ENCODE measurements around the gene GAB1. TPM values are rescaled to one million over a fixed set of nuclear protein-coding genes. Genes with fewer than 3 reads are reported as not detected.

Gene GAB1
- total and polyA plus RNA-seq, 2 of the 8 experiments (the other 6 are each of a cell fraction or from before 2014, with no cell fraction given): 6.8 to 21.3 TPM

DNA sequence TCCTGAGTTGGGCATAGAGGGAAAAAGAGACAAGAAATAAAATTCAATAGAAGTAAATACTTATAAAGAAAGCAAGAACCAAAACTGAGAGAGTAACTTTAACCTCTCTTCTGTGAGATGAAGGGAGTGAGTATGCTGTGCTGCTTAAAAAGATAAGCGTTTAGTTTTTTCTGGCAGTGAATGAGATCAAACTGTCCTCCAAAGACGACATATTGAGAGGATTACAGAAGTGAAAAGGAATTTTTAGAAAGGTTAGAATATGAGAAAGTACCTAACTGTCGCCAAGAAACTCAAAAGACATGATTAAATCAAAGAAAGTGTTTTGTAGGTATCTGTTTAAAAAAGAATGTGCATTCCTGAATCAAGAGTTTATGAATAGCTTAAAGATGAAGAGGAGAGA, 16.0 kb downstream of the GAB1 start (continued):
- TF ChIP-seq, protein P1, sequence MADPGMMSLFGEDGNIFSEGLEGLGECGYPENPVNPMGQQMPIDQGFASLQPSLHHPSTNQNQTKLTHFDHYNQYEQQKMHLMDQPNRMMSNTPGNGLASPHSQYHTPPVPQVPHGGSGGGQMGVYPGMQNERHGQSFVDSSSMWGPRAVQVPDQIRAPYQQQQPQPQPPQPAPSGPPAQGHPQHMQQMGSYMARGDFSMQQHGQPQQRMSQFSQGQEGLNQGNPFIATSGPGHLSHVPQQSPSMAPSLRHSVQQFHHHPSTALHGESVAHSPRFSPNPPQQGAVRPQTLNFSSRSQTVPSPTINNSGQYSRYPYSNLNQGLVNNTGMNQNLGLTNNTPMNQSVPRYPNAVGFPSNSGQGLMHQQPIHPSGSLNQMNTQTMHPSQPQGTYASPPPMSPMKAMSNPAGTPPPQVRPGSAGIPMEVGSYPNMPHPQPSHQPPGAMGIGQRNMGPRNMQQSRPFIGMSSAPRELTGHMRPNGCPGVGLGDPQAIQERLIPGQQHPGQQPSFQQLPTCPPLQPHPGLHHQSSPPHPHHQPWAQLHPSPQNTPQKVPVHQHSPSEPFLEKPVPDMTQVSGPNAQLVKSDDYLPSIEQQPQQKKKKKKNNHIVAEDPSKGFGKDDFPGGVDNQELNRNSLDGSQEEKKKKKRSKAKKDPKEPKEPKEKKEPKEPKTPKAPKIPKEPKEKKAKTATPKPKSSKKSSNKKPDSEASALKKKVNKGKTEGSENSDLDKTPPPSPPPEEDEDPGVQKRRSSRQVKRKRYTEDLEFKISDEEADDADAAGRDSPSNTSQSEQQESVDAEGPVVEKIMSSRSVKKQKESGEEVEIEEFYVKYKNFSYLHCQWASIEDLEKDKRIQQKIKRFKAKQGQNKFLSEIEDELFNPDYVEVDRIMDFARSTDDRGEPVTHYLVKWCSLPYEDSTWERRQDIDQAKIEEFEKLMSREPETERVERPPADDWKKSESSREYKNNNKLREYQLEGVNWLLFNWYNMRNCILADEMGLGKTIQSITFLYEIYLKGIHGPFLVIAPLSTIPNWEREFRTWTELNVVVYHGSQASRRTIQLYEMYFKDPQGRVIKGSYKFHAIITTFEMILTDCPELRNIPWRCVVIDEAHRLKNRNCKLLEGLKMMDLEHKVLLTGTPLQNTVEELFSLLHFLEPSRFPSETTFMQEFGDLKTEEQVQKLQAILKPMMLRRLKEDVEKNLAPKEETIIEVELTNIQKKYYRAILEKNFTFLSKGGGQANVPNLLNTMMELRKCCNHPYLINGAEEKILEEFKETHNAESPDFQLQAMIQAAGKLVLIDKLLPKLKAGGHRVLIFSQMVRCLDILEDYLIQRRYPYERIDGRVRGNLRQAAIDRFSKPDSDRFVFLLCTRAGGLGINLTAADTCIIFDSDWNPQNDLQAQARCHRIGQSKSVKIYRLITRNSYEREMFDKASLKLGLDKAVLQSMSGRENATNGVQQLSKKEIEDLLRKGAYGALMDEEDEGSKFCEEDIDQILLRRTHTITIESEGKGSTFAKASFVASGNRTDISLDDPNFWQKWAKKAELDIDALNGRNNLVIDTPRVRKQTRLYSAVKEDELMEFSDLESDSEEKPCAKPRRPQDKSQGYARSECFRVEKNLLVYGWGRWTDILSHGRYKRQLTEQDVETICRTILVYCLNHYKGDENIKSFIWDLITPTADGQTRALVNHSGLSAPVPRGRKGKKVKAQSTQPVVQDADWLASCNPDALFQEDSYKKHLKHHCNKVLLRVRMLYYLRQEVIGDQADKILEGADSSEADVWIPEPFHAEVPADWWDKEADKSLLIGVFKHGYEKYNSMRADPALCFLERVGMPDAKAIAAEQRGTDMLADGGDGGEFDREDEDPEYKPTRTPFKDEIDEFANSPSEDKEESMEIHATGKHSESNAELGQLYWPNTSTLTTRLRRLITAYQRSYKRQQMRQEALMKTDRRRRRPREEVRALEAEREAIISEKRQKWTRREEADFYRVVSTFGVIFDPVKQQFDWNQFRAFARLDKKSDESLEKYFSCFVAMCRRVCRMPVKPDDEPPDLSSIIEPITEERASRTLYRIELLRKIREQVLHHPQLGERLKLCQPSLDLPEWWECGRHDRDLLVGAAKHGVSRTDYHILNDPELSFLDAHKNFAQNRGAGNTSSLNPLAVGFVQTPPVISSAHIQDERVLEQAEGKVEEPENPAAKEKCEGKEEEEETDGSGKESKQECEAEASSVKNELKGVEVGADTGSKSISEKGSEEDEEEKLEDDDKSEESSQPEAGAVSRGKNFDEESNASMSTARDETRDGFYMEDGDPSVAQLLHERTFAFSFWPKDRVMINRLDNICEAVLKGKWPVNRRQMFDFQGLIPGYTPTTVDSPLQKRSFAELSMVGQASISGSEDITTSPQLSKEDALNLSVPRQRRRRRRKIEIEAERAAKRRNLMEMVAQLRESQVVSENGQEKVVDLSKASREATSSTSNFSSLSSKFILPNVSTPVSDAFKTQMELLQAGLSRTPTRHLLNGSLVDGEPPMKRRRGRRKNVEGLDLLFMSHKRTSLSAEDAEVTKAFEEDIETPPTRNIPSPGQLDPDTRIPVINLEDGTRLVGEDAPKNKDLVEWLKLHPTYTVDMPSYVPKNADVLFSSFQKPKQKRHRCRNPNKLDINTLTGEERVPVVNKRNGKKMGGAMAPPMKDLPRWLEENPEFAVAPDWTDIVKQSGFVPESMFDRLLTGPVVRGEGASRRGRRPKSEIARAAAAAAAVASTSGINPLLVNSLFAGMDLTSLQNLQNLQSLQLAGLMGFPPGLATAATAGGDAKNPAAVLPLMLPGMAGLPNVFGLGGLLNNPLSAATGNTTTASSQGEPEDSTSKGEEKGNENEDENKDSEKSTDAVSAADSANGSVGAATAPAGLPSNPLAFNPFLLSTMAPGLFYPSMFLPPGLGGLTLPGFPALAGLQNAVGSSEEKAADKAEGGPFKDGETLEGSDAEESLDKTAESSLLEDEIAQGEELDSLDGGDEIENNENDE (IDR thresholded peaks at IDR 0.05; ENCODE audit: insufficient replicate concordance, low read length): no peak
- TF ChIP-seq HDAC6 (IDR thresholded peaks at IDR 0.05; ENCODE audit: low read depth, low read length) (no peak), SIN3A (conservative IDR thresholded peaks at IDR 0.05 in 1 of 2, IDR thresholded peaks at IDR 0.05 in 1 of 2; ENCODE audit: low read depth in 1 of 2, low read length in 2 of 2) (no peak)
- TF ChIP-seq, protein P2, sequence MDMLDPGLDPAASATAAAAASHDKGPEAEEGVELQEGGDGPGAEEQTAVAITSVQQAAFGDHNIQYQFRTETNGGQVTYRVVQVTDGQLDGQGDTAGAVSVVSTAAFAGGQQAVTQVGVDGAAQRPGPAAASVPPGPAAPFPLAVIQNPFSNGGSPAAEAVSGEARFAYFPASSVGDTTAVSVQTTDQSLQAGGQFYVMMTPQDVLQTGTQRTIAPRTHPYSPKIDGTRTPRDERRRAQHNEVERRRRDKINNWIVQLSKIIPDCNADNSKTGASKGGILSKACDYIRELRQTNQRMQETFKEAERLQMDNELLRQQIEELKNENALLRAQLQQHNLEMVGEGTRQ (IDR thresholded peaks at IDR 0.05; ENCODE audit: low read length): no peak
